Mesendoderm (in vitro differentiated cells): ENCODE measurements around the gene SPANXB1. TPM values are rescaled to one million over a fixed set of nuclear protein-coding genes. Genes with fewer than 3 reads are reported as not detected.
A peak's percentile ranks its signal among the peaks of the same experiment; 100 is the strongest.
"Not testable (repeated sequence)": the region's sequence is repeated elsewhere in the genome, so short reads cannot be mapped to it uniquely, and the experiment has no call there.

Experiments used
- DNase-seq: peaks from one replicate; pipeline ENCODE4 v3.0.0; 2013
- H2AK5ac ChIP-seq: 2 replicates; pipeline ENCODE4 v1.6.1; 2013; ENCODE audit warnings: low read length, inconsistent platforms
- H2BK120ac ChIP-seq: 2 replicates; pipeline ENCODE4 v1.6.1; 2013; ENCODE audit warnings: low read depth, mild to moderate bottlenecking, low read length, moderate library complexity, mixed read lengths
- H2BK15ac ChIP-seq: replicated peaks from 2 replicates; pipeline ENCODE4 v1.6.1; 2013; ENCODE audit warnings: low read depth, mild to moderate bottlenecking, moderate library complexity
- H2BK5ac ChIP-seq: 2 replicates; pipeline ENCODE4 v1.6.1; 2013; ENCODE audit warnings: low read length, inconsistent platforms
- H3K18ac ChIP-seq: 2 replicates; pipeline ENCODE4 v1.6.1; 2013; ENCODE audit warnings: mild to moderate bottlenecking, low read length, mixed read lengths
- H3K23ac ChIP-seq: one replicate; pipeline ENCODE4 v1.6.1; 2013; ENCODE audit warnings: low read length
- H3K27ac ChIP-seq: 2 replicates; pipeline ENCODE4 v1.5.1; 2013; ENCODE audit warnings: low read depth, mild to moderate bottlenecking, inconsistent platforms, low read length, moderate library complexity
- H3K27me3 ChIP-seq: 2 replicates; pipeline ENCODE4 v1.6.1; 2013; ENCODE audit warnings: low read length, control low read depth, mild to moderate bottlenecking, inconsistent platforms; ENCODE audit not compliant: insufficient read depth, poor library complexity
- H3K36me3 ChIP-seq: 2 replicates; pipeline ENCODE4 v1.6.1; 2013; ENCODE audit warnings: low read length, inconsistent platforms; ENCODE audit not compliant: control insufficient read depth, insufficient read depth
- H3K4ac ChIP-seq: one replicate; pipeline ENCODE4 v1.6.1; 2013; ENCODE audit warnings: low read depth, mild to moderate bottlenecking, low read length, moderate library complexity
- H3K4me1 ChIP-seq: 2 replicates; pipeline ENCODE4 v1.6.1; 2013; ENCODE audit warnings: low read depth, low read length, inconsistent platforms; ENCODE audit not compliant: control insufficient read depth
- H3K4me2 ChIP-seq: 2 replicates; pipeline ENCODE4 v1.6.1; 2013; ENCODE audit warnings: low read length
- H3K4me3 ChIP-seq: 2 replicates; pipeline ENCODE4 v1.5.1; 2013; ENCODE audit warnings: mild to moderate bottlenecking, low read length
- H3K56ac ChIP-seq: one replicate; pipeline ENCODE4 v1.6.1; 2013; ENCODE audit warnings: low read length
- H3K79me1 ChIP-seq: 2 replicates; pipeline ENCODE4 v1.6.1; 2013; ENCODE audit warnings: low read length, inconsistent platforms
- H3K79me2 ChIP-seq: 2 replicates; pipeline ENCODE4 v1.6.1; 2013; ENCODE audit warnings: mild to moderate bottlenecking, low read length; ENCODE audit not compliant: control insufficient read depth, insufficient read depth
- H3K9ac ChIP-seq: 2 replicates; pipeline ENCODE4 v1.6.1; 2013; ENCODE audit warnings: low read length, inconsistent platforms
- H4K5ac ChIP-seq: one replicate; pipeline ENCODE4 v1.6.1; 2013; ENCODE audit warnings: low read length
- H4K8ac ChIP-seq: one replicate; pipeline ENCODE4 v1.6.1; 2013; ENCODE audit warnings: low read depth, mild to moderate bottlenecking, control low read depth, low read length, moderate library complexity
- WGBS: extraction: QIAGEN DNeasy Blood & Tissue Kit; methylation state at CpG from one replicate; pipeline ENCODE4 v1.1.7; 2013; ENCODE audit warnings: low lambda C conversion rate, missing lambda C conversion rate; ENCODE audit not compliant: insufficient coverage; ENCODE audit errors: extremely low coverage; 5-methylcytosine and 5-hydroxymethylcytosine counted together
- polyA plus RNA-seq, 2 experiments: library from polyadenylated mRNA; stranded (reverse); fragments of 200-250 nt; gene quantifications; one replicate each; pipeline ENCODE4 v1.2.3, GENCODE V29; 2013

The SPANXB1 gene, protein sequence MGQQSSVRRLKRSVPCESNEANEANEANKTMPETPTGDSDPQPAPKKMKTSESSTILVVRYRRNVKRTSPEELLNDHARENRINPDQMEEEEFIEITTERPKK
- polyA plus RNA-seq (2013, experiment 1 of 2): 0.84 TPM
- polyA plus RNA-seq (2013, experiment 2 of 2): 1.1 TPM

DNA sequence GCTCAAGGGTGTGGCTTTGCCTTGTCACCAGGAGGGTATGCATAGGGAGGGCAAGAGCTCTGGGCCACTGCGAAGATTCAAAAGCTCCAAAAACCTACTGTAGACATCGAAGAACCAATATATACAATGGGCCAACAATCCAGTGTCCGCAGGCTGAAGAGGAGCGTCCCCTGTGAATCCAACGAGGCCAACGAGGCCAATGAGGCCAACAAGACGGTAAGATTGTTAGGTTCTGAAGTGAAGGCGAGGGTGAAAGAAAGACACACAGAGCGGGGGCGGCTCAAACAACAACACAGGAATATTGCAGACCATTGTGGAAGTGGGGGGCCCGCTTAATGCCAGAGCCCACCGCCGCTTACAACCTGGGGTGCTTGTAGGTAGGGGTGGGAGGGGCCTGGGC is at the start of gene SPANXB1:
TSS of gene SPANXB1 (plus strand) at position 27 of the 400 bp plus-strand sequence. CDS start at position 127, 100 bp downstream.
- not testable (repeated sequence) for H2AK5ac ChIP-seq, H3K56ac ChIP-seq
- WGBS: no CpG with 5 or more reads among the region's 13 CpGs

DNA sequence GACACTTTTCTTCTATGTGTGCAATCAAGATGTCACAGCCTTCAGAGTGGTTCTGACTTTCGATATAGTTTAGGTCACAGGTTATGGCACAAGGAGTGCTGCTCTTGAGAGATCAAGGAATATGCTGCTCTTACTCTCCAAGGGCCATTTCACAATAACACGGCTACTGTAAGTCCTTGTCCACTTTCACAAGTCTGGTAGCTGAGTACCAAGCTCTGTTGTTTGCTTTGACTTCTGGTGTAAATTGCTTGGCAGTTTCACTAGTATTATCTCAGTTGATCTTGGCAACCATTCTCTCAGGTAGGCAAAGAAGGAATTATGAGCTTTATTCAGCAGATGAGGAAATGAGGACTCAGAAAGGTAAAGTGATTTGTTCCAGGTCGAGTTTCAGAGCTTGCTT is 35.4 kb upstream of the SPANXB1 start:
- Histone ChIP-seq H3K27me3 (no peaks in the 10 kb centered on the region), H2BK15ac (no peak overlapping the region), H3K56ac (no peak overlapping the region), H4K5ac (no peak overlapping the region), H3K18ac (no peak overlapping the region), H3K9ac (no peak overlapping the region), H3K4me1 (no peaks in the 10 kb centered on the region), H3K79me2 (no peaks in the 10 kb centered on the region), H3K23ac (no peak overlapping the region), H3K4me2 (no peak overlapping the region), H2BK5ac (no peak overlapping the region), H4K8ac (no peak overlapping the region), H2AK5ac (no peak overlapping the region), H3K36me3 (no peaks in the 10 kb centered on the region), H3K4me3 (no peak overlapping the region), H3K4ac (no peak overlapping the region), H3K27ac (no peak overlapping the region), H2BK120ac (no peak overlapping the region), H3K79me1 (no peaks in the 10 kb centered on the region)
- no peak for DNase-seq
- WGBS: no CpG with 5 or more reads among the region's 3 CpGs

More for the DNA sequence above, at the start of gene SPANXB1:
- DNase-seq: peak; percentile 10
- H2BK120ac ChIP-seq, H3K79me2 ChIP-seq, H3K23ac ChIP-seq, H2BK5ac ChIP-seq, H3K18ac ChIP-seq, H3K27me3 ChIP-seq, H3K9ac ChIP-seq, H3K79me1 ChIP-seq, H3K4me3 ChIP-seq, H2BK15ac ChIP-seq, H3K4me1 ChIP-seq, H3K36me3 ChIP-seq, H3K27ac ChIP-seq, H4K8ac ChIP-seq, H3K4me2 ChIP-seq, H4K5ac ChIP-seq, H3K4ac ChIP-seq: not testable (repeated sequence)

DNA sequence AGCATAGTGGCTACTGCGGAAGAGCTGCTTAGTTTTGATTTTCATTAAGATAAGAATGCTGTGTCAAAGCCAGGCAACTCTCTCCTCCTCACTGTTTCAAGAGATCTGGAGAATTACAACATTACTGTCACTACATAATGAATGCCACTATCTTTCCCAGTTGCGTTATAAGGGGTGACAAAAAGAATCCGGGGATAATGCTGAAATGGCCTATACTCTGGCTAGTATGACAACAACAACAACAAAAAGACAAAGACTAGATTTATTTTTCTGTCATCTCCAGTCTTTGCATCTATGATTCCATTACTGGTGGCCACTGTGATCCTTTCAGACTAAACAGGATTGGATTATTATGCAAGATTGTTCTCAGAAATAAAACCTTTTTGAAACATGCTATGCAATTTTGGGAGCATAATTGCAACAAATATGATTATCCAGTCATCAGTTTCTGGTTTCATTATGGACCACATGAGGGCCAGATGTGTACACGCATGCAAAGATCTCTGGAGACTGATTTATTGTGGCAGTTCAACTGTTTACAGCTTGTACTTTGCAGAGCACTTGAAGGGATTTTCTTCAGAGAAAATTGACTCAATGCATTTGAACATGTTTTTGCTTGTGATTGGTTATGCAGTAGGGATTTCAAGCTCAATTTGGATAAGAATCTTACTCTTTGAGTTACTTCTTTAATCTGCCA is 31.1 kb upstream of the SPANXB1 start:
- no peak overlapping the region for H3K56ac ChIP-seq
- no peak overlapping the region for H3K27ac ChIP-seq
- no peak overlapping the region for H3K23ac ChIP-seq
- no CpG with 5 or more reads among the region's 4 CpGs for WGBS
- no peaks in the 10 kb centered on the region for H3K4me1 ChIP-seq
- peak; percentile 0 for DNase-seq
- H4K8ac ChIP-seq: no peak overlapping the region
- no peak overlapping the region for H3K4me3 ChIP-seq
- no peaks in the 10 kb centered on the region for H3K36me3 ChIP-seq
- no peaks in the 10 kb centered on the region for H3K79me2 ChIP-seq
- no peaks in the 10 kb centered on the region for H3K27me3 ChIP-seq
- no peak overlapping the region for H3K18ac ChIP-seq
- H3K79me1 ChIP-seq: no peaks in the 10 kb centered on the region
- H4K5ac ChIP-seq: no peak overlapping the region
- H2BK15ac ChIP-seq: no peak overlapping the region
- no peak overlapping the region for H3K4me2 ChIP-seq
- H3K4ac ChIP-seq: no peak overlapping the region
- no peak overlapping the region for H2BK5ac ChIP-seq
- H2AK5ac ChIP-seq: no peak overlapping the region
- H2BK120ac ChIP-seq: no peak overlapping the region
- no peak overlapping the region for H3K9ac ChIP-seq

DNA sequence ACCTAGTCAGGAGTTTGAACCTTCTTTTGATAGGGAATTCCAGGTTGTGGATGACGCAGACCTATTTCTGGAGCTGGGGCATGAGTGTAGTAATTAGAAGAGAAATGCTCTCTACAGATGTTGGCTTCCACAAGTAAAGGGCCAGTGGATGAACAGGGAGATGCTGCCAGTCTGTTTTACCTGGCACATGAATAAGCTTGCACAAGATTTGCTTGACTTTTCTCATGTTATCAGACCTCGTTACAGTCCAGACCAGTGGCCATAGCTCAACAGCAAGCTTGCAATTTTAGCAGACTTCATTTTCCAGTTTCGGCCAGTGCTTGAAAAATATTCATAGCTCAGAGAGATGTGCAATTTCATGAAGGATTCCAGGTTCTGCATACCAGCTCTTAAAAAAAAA is 26.9 kb upstream of the SPANXB1 start:
- no peak overlapping the region for H2BK15ac ChIP-seq
- H3K79me1 ChIP-seq: no peaks in the 10 kb centered on the region
- H4K5ac ChIP-seq: no peak overlapping the region
- H3K4me1 ChIP-seq: no peaks in the 10 kb centered on the region
- no CpG with 5 or more reads among the region's 3 CpGs for WGBS
- H3K4me2 ChIP-seq: no peak overlapping the region
- no peak for DNase-seq
- no peak overlapping the region for H3K23ac ChIP-seq
- H4K8ac ChIP-seq: no peak overlapping the region
- no peak overlapping the region for H3K9ac ChIP-seq
- H3K4ac ChIP-seq: no peak overlapping the region
- H2AK5ac ChIP-seq: no peak overlapping the region
- no peak overlapping the region for H2BK5ac ChIP-seq
- H3K18ac ChIP-seq: no peak overlapping the region
- no peak overlapping the region for H3K56ac ChIP-seq
- H3K36me3 ChIP-seq: no peaks in the 10 kb centered on the region
- no peak overlapping the region for H3K27ac ChIP-seq
- no peaks in the 10 kb centered on the region for H3K79me2 ChIP-seq
- no peak overlapping the region for H3K4me3 ChIP-seq
- H2BK120ac ChIP-seq: no peak overlapping the region
- H3K27me3 ChIP-seq: no peaks in the 10 kb centered on the region

DNA sequence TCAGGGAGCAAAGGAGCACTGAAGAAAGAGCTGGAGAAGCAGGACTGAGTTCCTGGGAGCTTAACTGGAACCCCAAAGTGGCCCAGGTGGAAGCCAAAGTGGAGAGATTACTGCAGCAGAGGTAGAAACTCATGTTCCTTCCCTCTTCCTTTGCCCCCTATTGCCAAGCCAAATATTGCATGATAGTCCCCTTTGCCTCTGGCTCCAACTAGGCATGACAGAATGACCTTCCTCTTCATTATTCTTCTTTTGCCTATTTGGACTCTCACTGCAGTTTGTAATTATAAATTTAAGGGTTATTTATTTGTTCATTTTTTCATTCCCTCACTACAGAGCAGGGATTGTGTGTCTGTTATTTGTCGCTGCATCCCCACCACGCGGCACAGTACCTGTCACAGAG is 22.1 kb upstream of the SPANXB1 start:
- Histone ChIP-seq H3K18ac (no peak overlapping the region), H4K8ac (no peak overlapping the region), H3K79me2 (no peaks in the 10 kb centered on the region), H2BK120ac (no peak overlapping the region), H3K79me1 (no peaks in the 10 kb centered on the region), H2AK5ac (no peak overlapping the region), H4K5ac (no peak overlapping the region), H3K27ac (no peak overlapping the region), H3K36me3 (no peaks in the 10 kb centered on the region), H3K4me3 (no peak overlapping the region), H3K4me2 (no peak overlapping the region), H3K9ac (no peak overlapping the region), H3K4me1 (no peaks in the 10 kb centered on the region), H2BK15ac (no peak overlapping the region), H3K23ac (no peak overlapping the region), H3K4ac (no peak overlapping the region), H2BK5ac (no peak overlapping the region), H3K56ac (no peak overlapping the region), H3K27me3 (no peaks in the 10 kb centered on the region)
- no CpG with 5 or more reads among the region's 3 CpGs for WGBS
- DNase-seq: no peak

DNA sequence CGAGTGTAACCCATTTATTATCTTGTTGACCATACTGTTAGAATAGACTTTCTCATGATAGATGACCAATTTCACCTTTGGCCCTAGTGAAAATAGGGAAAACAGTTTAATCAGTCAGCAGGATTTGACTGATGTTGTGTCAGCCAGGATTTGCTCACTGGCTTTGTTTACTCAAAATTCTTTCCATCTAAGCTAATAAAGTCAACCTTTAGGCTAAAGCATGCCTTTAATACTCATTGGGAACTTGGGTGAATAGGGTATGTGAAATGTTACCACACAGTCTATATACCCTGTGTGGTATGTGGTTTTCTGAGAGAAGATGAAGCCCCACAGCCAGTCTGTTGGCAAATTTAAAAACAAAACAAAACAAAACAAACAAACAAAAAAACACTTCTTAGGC is 18.7 kb upstream of the SPANXB1 start:
- no peak overlapping the region for H4K8ac ChIP-seq
- H3K9ac ChIP-seq: no peak overlapping the region
- no peak for DNase-seq
- H3K4me3 ChIP-seq: no peak overlapping the region
- no peak overlapping the region for H3K56ac ChIP-seq
- no peak overlapping the region for H4K5ac ChIP-seq
- H3K4ac ChIP-seq: no peak overlapping the region
- H3K79me2 ChIP-seq: no peaks in the 10 kb centered on the region
- H3K18ac ChIP-seq: no peak overlapping the region
- H3K27me3 ChIP-seq: no peaks in the 10 kb centered on the region
- H2BK15ac ChIP-seq: no peak overlapping the region
- no peaks in the 10 kb centered on the region for H3K36me3 ChIP-seq
- no CpG with 5 or more reads among the region's 1 CpG for whole genome bisulfite sequencing
- no peak overlapping the region for H3K4me2 ChIP-seq
- H3K23ac ChIP-seq: no peak overlapping the region
- no peaks in the 10 kb centered on the region for H3K79me1 ChIP-seq
- H2BK120ac ChIP-seq: no peak overlapping the region
- no peaks in the 10 kb centered on the region for H3K4me1 ChIP-seq
- no peak overlapping the region for H3K27ac ChIP-seq
- no peak overlapping the region for H2BK5ac ChIP-seq
- H2AK5ac ChIP-seq: no peak overlapping the region
